Peyer's patch (tissue), 4 donors: Measurements from ENCODE around the gene ACTR1A.

Source experiments
- CTCF ChIP-seq, 6 experiments: fragments of 450-650 bp in 4 of 6; fragments of 200-600 bp in 2 of 6; sonication (generic) in 1 of 6; IDR thresholded peaks; one replicate each; pipeline ENCODE4 v1.5.1; 2017 to 2019; ENCODE audit warnings: antibody characterized with exemption in 6 of 6, mild to moderate bottlenecking in 3 of 6, moderate library complexity in 1 of 6
- POLR2A ChIP-seq, 2 donors: fragments of 450-650 bp; IDR thresholded peaks; one replicate each; pipeline ENCODE4 v1.5.1; 2017; ENCODE audit warnings: antibody characterized with exemption in 2 of 2, mild to moderate bottlenecking in 2 of 2, moderate library complexity in 2 of 2

GRCh38 chr10:102436312-102436711 is 66.2 kb downstream of the ACTR1A start:
- TF ChIP-seq CTCF (IDR thresholded peaks at IDR 0.05) (no peak), POLR2A (IDR thresholded peaks at IDR 0.05) (no peak)
